ENCODE results near the gene SCARB1. TPM values are rescaled to one million over a fixed set of nuclear protein-coding genes. Genes with fewer than 3 reads are reported as not detected.

The SCARB1 gene
- total and polyA plus RNA-seq, 2 of the 13 experiments (the other 11 are each of a cell fraction or from before 2014, with no cell fraction given): 63.4 to 160 TPM

- TF ChIP-seq ZNF770 (CRISPR knock-in tag; IDR thresholded peaks at IDR 0.05) (peak; percentile 83), ZNF280B (CRISPR knock-in tag; IDR thresholded peaks at IDR 0.05; ENCODE audit: borderline replicate concordance) (peak; percentile 57; the same call in 1 of the 2 replicates), ZNF773 (CRISPR knock-in tag; IDR thresholded peaks at IDR 0.05; ENCODE audit: borderline replicate concordance) (no peak), PAWR (CRISPR knock-in tag; IDR thresholded peaks at IDR 0.05; ENCODE audit: borderline replicate concordance) (no peak), CAMTA2 (CRISPR knock-in tag; IDR thresholded peaks at IDR 0.05; ENCODE audit: borderline replicate concordance) (0 out of 2 replicates have a peak, but pooled peaks have one; percentile 87), TIGD3 (CRISPR knock-in tag; IDR thresholded peaks at IDR 0.05; ENCODE audit: borderline replicate concordance) (0 out of 2 replicates have a peak, but pooled peaks have one; percentile 12), DMTF1 (CRISPR knock-in tag; IDR thresholded peaks at IDR 0.05) (no peak), HOXA9 (CRISPR knock-in tag; IDR thresholded peaks at IDR 0.05; ENCODE audit: borderline replicate concordance) (no peak), ZSCAN21 (CRISPR knock-in tag; IDR thresholded peaks at IDR 0.05; ENCODE audit: borderline replicate concordance) (no peak), ZBTB25 (CRISPR knock-in tag; IDR thresholded peaks at IDR 0.05) (peak; percentile 77; the same call in 1 of the 2 replicates), CSRNP1 (CRISPR knock-in tag; IDR thresholded peaks at IDR 0.05) (no peak), ELF1 (CRISPR knock-in tag; IDR thresholded peaks at IDR 0.05) (peak; percentile 92), ZNF510 (CRISPR knock-in tag; IDR thresholded peaks at IDR 0.05; ENCODE audit: low read depth) (0 out of 2 replicates have a peak, but pooled peaks have one; percentile 59), AGO1 (IDR thresholded peaks at IDR 0.05; ENCODE audit: low read depth, low read length, poor library complexity, severe bottlenecking) (no peak), TP53 (CRISPR knock-in tag; conservative IDR thresholded peaks at IDR 0.05) (no peak), ZIK1 (CRISPR knock-in tag; IDR thresholded peaks at IDR 0.05; ENCODE audit: borderline replicate concordance, low read depth) (0 out of 2 replicates have a peak, but pooled peaks have one; percentile 46)
Measured at GRCh38 chr12:124852329-124852831, 11.3 kb downstream of the SCARB1 start (continued).
